ENCODE data around the gene TMEM221. TPM values are rescaled to one million over a fixed set of nuclear protein-coding genes. Genes with fewer than 3 reads are reported as not detected.

TMEM221 gene
- total and polyA plus RNA-seq, 9 of the 15 experiments (the other 6 are each of a cell fraction or from before 2014, with no cell fraction given), result 0.06 to 0.35 TPM; not detected in 7

- TF ChIP-seq ZMIZ1 (IDR thresholded peaks at IDR 0.05; ENCODE audit: low read depth in 2 of 2, low read length in 2 of 2) (0 out of 4 replicates have a peak, but pooled peaks of 1 of the 2 experiments have one; percentile 19), GATAD2A (IDR thresholded peaks at IDR 0.05) (0 out of 2 replicates have a peak, but pooled peaks have one; percentile 50), RNF219 (CRISPR knock-in tag; IDR thresholded peaks at IDR 0.05) (no peak), MAZ (CRISPR knock-in tag; conservative IDR thresholded peaks at IDR 0.05 in 1 of 2, IDR thresholded peaks at IDR 0.05 in 1 of 2) (peak in 1 of 2 experiments; percentile 39; a peak in 1 of 4 replicates), ZBTB7A (IDR thresholded peaks at IDR 0.05; ENCODE audit: borderline replicate concordance, control insufficient read depth, low read depth, low read length) (peak; percentile 99), STAT6 (CRISPR knock-in tag; IDR thresholded peaks at IDR 0.05) (no peak), CTCFL (IDR thresholded peaks at IDR 0.05; ENCODE audit: borderline replicate concordance, insufficient read depth, low read depth, low read length, poor library complexity, severe bottlenecking) (peak; percentile 40), XRCC4 (IDR thresholded peaks at IDR 0.05; ENCODE audit: extremely low read depth, insufficient read depth, insufficient read length) (no peak), FOXP1 (CRISPR knock-in tag; IDR thresholded peaks at IDR 0.05) (0 out of 2 replicates have a peak, but pooled peaks have one; percentile 31), RAD21 (CRISPR knock-in tag; conservative IDR thresholded peaks at IDR 0.05 in 1 of 2, IDR thresholded peaks at IDR 0.05 in 1 of 2) (peak; percentile 71 to 85), CTCF (IDR thresholded peaks at IDR 0.05 in 2 of 3, conservative IDR thresholded peaks at IDR 0.05 in 1 of 3; ENCODE audit: insufficient read depth in 2 of 3, low read depth in 1 of 3, low read length in 3 of 3) (peak; percentile 89 to 97 (median 95)), NFIC (IDR thresholded peaks at IDR 0.05) (peak; percentile 52; the same call in 1 of the 2 replicates)
Measured at GRCh38 chr19:17385878-17386611, 62.4 kb downstream of the TMEM221 start (continued).

All from K562 (cell line).